Measurements from ENCODE around the gene PDCD4. TPM values are rescaled to one million over a fixed set of nuclear protein-coding genes. Genes with fewer than 3 reads are reported as not detected.

PDCD4 gene
- total RNA-seq, 1 experiment from 2014 or later = 133 TPM

GRCh38 chr10:110841767-110842267, 29.9 kb upstream of the PDCD4 start:
- DNase-seq (ENCODE audit: unreplicated experiment) = no peak
- ChIA-PET POLR2A (interaction anchor here (0.7 to 2.4 kb wide), 4 partner anchors 10 to 23 kb away, joined by 3 to 11 read pairs (median 3); no protein-coding TSS in a partner anchor), CTCF (interaction anchor here (1.3 kb wide), 1 partner anchor 10 kb away, joined by 3 read pairs; no protein-coding TSS in a partner anchor)
- H3K27ac Mint-ChIP-seq (ENCODE audit: low read depth, unreplicated experiment) = no peak overlapping the region
- H3K4me1 Mint-ChIP-seq (ENCODE audit: insufficient read depth, unreplicated experiment) = peaks cover 33% of the 10 kb centered on the region
- peaks cover 6% of the 10 kb centered on the region for H3K36me3 Mint-ChIP-seq (ENCODE audit: insufficient read depth, unreplicated experiment)
- no TSS peak for BruUV-seq (replicated peaks)
- no peak overlapping the region for H3K4me3 Mint-ChIP-seq (ENCODE audit: unreplicated experiment)
- no peaks in the 10 kb centered on the region for H3K27me3 Mint-ChIP-seq (ENCODE audit: insufficient read depth, unreplicated experiment)
- TF ChIP-seq, protein P1, sequence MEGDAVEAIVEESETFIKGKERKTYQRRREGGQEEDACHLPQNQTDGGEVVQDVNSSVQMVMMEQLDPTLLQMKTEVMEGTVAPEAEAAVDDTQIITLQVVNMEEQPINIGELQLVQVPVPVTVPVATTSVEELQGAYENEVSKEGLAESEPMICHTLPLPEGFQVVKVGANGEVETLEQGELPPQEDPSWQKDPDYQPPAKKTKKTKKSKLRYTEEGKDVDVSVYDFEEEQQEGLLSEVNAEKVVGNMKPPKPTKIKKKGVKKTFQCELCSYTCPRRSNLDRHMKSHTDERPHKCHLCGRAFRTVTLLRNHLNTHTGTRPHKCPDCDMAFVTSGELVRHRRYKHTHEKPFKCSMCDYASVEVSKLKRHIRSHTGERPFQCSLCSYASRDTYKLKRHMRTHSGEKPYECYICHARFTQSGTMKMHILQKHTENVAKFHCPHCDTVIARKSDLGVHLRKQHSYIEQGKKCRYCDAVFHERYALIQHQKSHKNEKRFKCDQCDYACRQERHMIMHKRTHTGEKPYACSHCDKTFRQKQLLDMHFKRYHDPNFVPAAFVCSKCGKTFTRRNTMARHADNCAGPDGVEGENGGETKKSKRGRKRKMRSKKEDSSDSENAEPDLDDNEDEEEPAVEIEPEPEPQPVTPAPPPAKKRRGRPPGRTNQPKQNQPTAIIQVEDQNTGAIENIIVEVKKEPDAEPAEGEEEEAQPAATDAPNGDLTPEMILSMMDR (IDR thresholded peaks at IDR 0.05; ENCODE audit: unreplicated experiment) = no peak
- intact Hi-C loops (cut with micrococcal nuclease) = no loop called here
- H3K9me3 Mint-ChIP-seq (ENCODE audit: unreplicated experiment) = no peaks in the 10 kb centered on the region

DNA sequence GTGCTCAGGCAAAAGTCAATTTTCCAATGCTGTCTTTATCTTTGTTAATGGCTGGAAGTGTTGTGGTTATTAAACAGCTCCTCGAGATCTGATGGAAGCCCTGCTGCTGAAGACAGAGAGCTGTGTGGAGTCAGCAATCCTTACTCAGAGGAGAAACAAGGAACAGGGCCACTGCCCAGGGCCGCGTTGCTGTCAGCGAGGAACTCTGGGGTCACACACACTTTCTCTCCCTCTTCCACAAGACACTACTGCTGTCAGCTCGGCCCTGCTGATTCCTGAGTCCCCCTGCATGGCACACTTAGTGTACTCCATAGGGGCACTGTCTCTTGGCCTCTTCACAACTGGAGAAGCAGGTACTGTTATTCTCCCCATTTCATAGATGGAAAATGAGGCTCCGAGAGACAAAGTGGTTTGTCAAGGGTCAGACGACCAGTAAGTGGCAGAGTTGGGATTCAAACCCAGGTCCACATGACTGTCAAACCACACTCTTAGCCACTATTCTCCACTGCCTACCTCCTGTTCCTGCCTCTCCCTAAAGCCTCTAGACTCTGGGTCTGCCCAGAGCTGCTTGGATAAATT, 29.3 kb upstream of the PDCD4 start:
- ChIA-PET POLR2A (interaction anchor here (1.0 to 2.4 kb wide), 5 partner anchors 9 to 29 kb away, joined by 3 to 11 read pairs (median 3); partner anchors contain the start of gene PDCD4), CTCF (interaction anchor here (1.3 kb wide), 1 partner anchor 9 kb away, joined by 3 read pairs; no protein-coding TSS in a partner anchor)
- Mint-ChIP-seq H3K36me3 (ENCODE audit: insufficient read depth, unreplicated experiment) (peaks cover 6% of the 10 kb centered on the region), H3K27me3 (ENCODE audit: insufficient read depth, unreplicated experiment) (no peaks in the 10 kb centered on the region), H3K4me1 (ENCODE audit: insufficient read depth, unreplicated experiment) (peaks cover 27% of the 10 kb centered on the region), H3K9me3 (ENCODE audit: unreplicated experiment) (no peaks in the 10 kb centered on the region), H3K27ac (ENCODE audit: low read depth, unreplicated experiment) (peak overlapping the region; percentile 39), H3K4me3 (ENCODE audit: unreplicated experiment) (no peak overlapping the region)
- intact Hi-C loops (cut with micrococcal nuclease) = no loop called here
- TF ChIP-seq, protein P1 (IDR thresholded peaks at IDR 0.05; ENCODE audit: unreplicated experiment) = no peak
- BruUV-seq (replicated peaks) = TSS peak; percentile 76
- no peak for DNase-seq (ENCODE audit: unreplicated experiment)

DNA sequence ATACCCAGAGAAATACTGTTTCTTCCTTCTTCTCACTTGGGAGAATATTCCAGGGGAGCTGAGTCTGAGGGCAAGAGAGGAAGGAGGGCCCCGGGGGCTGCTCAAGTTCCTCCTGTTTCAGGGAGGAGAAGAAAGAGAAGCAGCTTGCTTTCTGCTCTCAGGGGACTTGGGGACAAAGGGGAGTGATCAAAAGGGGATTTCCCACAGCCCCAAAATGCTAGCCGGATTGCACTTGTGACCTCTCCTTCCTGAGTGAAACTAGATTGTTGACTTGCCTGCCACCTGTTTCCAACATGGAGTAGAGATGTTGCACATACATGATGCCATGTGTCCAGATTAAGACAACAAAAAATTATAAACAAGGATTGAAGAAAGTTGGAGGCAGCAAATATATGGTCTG, 28.7 kb upstream of the PDCD4 start:
- Mint-ChIP-seq H3K4me1 (ENCODE audit: insufficient read depth, unreplicated experiment) (peaks cover 21% of the 10 kb centered on the region), H3K9me3 (ENCODE audit: unreplicated experiment) (no peaks in the 10 kb centered on the region), H3K36me3 (ENCODE audit: insufficient read depth, unreplicated experiment) (peaks cover 6% of the 10 kb centered on the region), H3K27ac (ENCODE audit: low read depth, unreplicated experiment) (peak overlapping the region; percentile 39), H3K4me3 (ENCODE audit: unreplicated experiment) (no peak overlapping the region), H3K27me3 (ENCODE audit: insufficient read depth, unreplicated experiment) (no peaks in the 10 kb centered on the region)
- ChIA-PET CTCF (interaction anchor here (1.3 kb wide), 1 partner anchor 9 kb away, joined by 3 read pairs; no protein-coding TSS in a partner anchor), POLR2A (interaction anchor here (1.0 to 2.4 kb wide), 3 partner anchors 9 to 28 kb away, joined by 3 to 11 read pairs (median 3); partner anchors contain the start of gene PDCD4)
- TF ChIP-seq, protein P1 (IDR thresholded peaks at IDR 0.05; ENCODE audit: unreplicated experiment) = no peak
- DNase-seq (ENCODE audit: unreplicated experiment) = no peak
- no TSS peak for BruUV-seq (replicated peaks)
- intact Hi-C loops (cut with micrococcal nuclease) = no loop called here

- H3K4me1 Mint-ChIP-seq (ENCODE audit: insufficient read depth, unreplicated experiment) = peaks cover 21% of the 10 kb centered on the region
- no peak overlapping the region for H3K27ac Mint-ChIP-seq (ENCODE audit: low read depth, unreplicated experiment)
- H3K4me3 Mint-ChIP-seq (ENCODE audit: unreplicated experiment) = no peak overlapping the region
- intact Hi-C loops (cut with micrococcal nuclease) = no loop called here
- no TSS peak for BruUV-seq (replicated peaks)
- ChIA-PET POLR2A (interaction anchor here (0.7 to 1.4 kb wide), 3 partner anchors 8 to 16 kb away, joined by 3 to 4 read pairs (median 4); no protein-coding TSS in a partner anchor), CTCF (interaction anchor here (0.6 to 1.1 kb wide), 2 partner anchors 7 to 17 kb away, joined by 4 to 5 read pairs; no protein-coding TSS in a partner anchor)
- no peaks in the 10 kb centered on the region for H3K9me3 Mint-ChIP-seq (ENCODE audit: unreplicated experiment)
- TF ChIP-seq, protein P1 (IDR thresholded peaks at IDR 0.05; ENCODE audit: unreplicated experiment) = no peak
- H3K36me3 Mint-ChIP-seq (ENCODE audit: insufficient read depth, unreplicated experiment) = peaks cover 6% of the 10 kb centered on the region
- no peaks in the 10 kb centered on the region for H3K27me3 Mint-ChIP-seq (ENCODE audit: insufficient read depth, unreplicated experiment)
- DNase-seq (ENCODE audit: unreplicated experiment) = no peak
These were observed 27.7 kb upstream of the PDCD4 start for GRCh38 chr10:110843796-110844616.

All from MCF 10A (cell line).